Liver (tissue), 3 donors: Measurements from ENCODE around the gene SHOC1.

Experiments
- EGR1 ChIP-seq, 2 donors: IDR thresholded peaks; 2 replicates each; pipeline ENCODE4 v1.6.1; 2016 to 2018; ENCODE audit warnings: antibody characterized with exemption in 2 of 2, low read depth in 2 of 2
- FOXA1 ChIP-seq: IDR thresholded peaks from 2 replicates; pipeline ENCODE4 v1.6.1; 2016; ENCODE audit warnings: antibody characterized with exemption
- GABPA ChIP-seq, 2 donors: IDR thresholded peaks in 1 of 2; conservative IDR thresholded peaks in 1 of 2; 2 replicates each; pipeline ENCODE4 v1.6.1; 2016; ENCODE audit warnings: antibody characterized with exemption in 2 of 2, mild to moderate bottlenecking in 1 of 2, moderate library complexity in 1 of 2
- JUND ChIP-seq, 2 donors: IDR thresholded peaks; 2 replicates each; pipeline ENCODE4 v1.6.1; 2016; ENCODE audit warnings: antibody characterized with exemption in 2 of 2
- RAD21 ChIP-seq, 2 donors: IDR thresholded peaks; 2 replicates each; pipeline ENCODE4 v1.6.1; 2016; ENCODE audit warnings: antibody characterized with exemption in 2 of 2, mild to moderate bottlenecking in 2 of 2
- REST ChIP-seq: IDR thresholded peaks from 2 replicates; pipeline ENCODE4 v1.6.1; 2016; ENCODE audit warnings: antibody characterized with exemption, mild to moderate bottlenecking
- RXRA ChIP-seq, 2 donors: IDR thresholded peaks; 2 replicates each; pipeline ENCODE4 v1.6.1; 2017 to 2018; ENCODE audit warnings: antibody characterized with exemption in 2 of 2, mild to moderate bottlenecking in 1 of 2
- SP1 ChIP-seq: IDR thresholded peaks from 2 replicates; pipeline ENCODE4 v1.6.1; 2018; ENCODE audit warnings: antibody characterized with exemption, mild to moderate bottlenecking
- TAF1 ChIP-seq: conservative IDR thresholded peaks from 2 replicates; pipeline ENCODE4 v1.6.1; 2016; ENCODE audit warnings: antibody characterized with exemption, mild to moderate bottlenecking
- ZBTB33 ChIP-seq: IDR thresholded peaks from 2 replicates; pipeline ENCODE4 v1.6.1; 2016; ENCODE audit warnings: antibody characterized with exemption
- TF ChIP-seq, protein P1 (sequence below): IDR thresholded peaks from 2 replicates; pipeline ENCODE4 v1.6.1; 2016; ENCODE audit warnings: antibody characterized with exemption
- TF ChIP-seq, protein P2 (sequence below): fragments of 150-350 bp; IDR thresholded peaks from 2 replicates; pipeline ENCODE4 v1.5.1; 2017; ENCODE audit warnings: improper control_type of control experiment, low read depth, low read length; ENCODE audit not compliant: missing input control
- donor health status: healthy.
- donor health status: healthy.

GRCh38 chr9:111839987-111840386 is 45.2 kb upstream of the SHOC1 start:
- TF ChIP-seq, protein P1, sequence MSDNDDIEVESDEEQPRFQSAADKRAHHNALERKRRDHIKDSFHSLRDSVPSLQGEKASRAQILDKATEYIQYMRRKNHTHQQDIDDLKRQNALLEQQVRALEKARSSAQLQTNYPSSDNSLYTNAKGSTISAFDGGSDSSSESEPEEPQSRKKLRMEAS = no peak
- TF ChIP-seq, protein P2, sequence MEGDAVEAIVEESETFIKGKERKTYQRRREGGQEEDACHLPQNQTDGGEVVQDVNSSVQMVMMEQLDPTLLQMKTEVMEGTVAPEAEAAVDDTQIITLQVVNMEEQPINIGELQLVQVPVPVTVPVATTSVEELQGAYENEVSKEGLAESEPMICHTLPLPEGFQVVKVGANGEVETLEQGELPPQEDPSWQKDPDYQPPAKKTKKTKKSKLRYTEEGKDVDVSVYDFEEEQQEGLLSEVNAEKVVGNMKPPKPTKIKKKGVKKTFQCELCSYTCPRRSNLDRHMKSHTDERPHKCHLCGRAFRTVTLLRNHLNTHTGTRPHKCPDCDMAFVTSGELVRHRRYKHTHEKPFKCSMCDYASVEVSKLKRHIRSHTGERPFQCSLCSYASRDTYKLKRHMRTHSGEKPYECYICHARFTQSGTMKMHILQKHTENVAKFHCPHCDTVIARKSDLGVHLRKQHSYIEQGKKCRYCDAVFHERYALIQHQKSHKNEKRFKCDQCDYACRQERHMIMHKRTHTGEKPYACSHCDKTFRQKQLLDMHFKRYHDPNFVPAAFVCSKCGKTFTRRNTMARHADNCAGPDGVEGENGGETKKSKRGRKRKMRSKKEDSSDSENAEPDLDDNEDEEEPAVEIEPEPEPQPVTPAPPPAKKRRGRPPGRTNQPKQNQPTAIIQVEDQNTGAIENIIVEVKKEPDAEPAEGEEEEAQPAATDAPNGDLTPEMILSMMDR = no peak
- TF ChIP-seq JUND (IDR thresholded peaks at IDR 0.05) = no peak
- TF ChIP-seq RXRA (IDR thresholded peaks at IDR 0.05) = no peak
- no peak for TF ChIP-seq TAF1
- TF ChIP-seq SP1 = no peak
- no peak for TF ChIP-seq GABPA (IDR thresholded peaks at IDR 0.05 in 1 of 2, conservative IDR thresholded peaks at IDR 0.05 in 1 of 2)
- TF ChIP-seq EGR1 (IDR thresholded peaks at IDR 0.05; ENCODE audit: low read depth in 2 of 2) = no peak
- no peak for TF ChIP-seq ZBTB33
- no peak for TF ChIP-seq REST
- no peak for TF ChIP-seq RAD21 (IDR thresholded peaks at IDR 0.05)
- no peak for TF ChIP-seq FOXA1
